H9 (cell line): Measurements from ENCODE around the gene DCLRE1B. TPM values are rescaled to one million over a fixed set of nuclear protein-coding genes. Genes with fewer than 3 reads are reported as not detected.

ENCODE experiments used
- DNase-seq: peaks from one replicate; pipeline ENCODE4 v3.0.0-alpha.2; 2017
- H2AFZ ChIP-seq: one replicate; pipeline ENCODE4 v1.6.1; 2013; ENCODE audit warnings: mild to moderate bottlenecking, low read length, control low read depth, moderate library complexity
- H2AK5ac ChIP-seq: 2 replicates; pipeline ENCODE4 v1.6.1; 2013; ENCODE audit warnings: low read length, control low read depth, mixed read lengths; ENCODE audit not compliant: insufficient read length
- H2BK120ac ChIP-seq: one replicate; pipeline ENCODE4 v1.6.1; 2013; ENCODE audit warnings: low read depth, mild to moderate bottlenecking, low read length, control low read depth, inconsistent platforms; ENCODE audit not compliant: poor library complexity, severe bottlenecking
- H2BK12ac ChIP-seq: 2 replicates; pipeline ENCODE4 v1.6.1; 2013; ENCODE audit warnings: low read length, control low read depth, mixed read lengths, low read depth; ENCODE audit not compliant: insufficient read length
- H2BK15ac ChIP-seq: 2 replicates; pipeline ENCODE4 v1.6.1; 2013; ENCODE audit warnings: low read depth, low read length, control low read depth
- H2BK20ac ChIP-seq: one replicate; pipeline ENCODE4 v1.6.1; 2013; ENCODE audit warnings: low read depth, mild to moderate bottlenecking, low read length, control low read depth, inconsistent platforms; ENCODE audit not compliant: poor library complexity, severe bottlenecking
- H2BK5ac ChIP-seq: 2 replicates; pipeline ENCODE4 v1.6.1; 2013; ENCODE audit warnings: low read length, control low read depth, mixed read lengths; ENCODE audit not compliant: insufficient read length
- H3K14ac ChIP-seq: 2 replicates; pipeline ENCODE4 v1.6.1; 2013; ENCODE audit warnings: low read length, control low read depth; ENCODE audit not compliant: insufficient read depth
- H3K18ac ChIP-seq: 2 replicates; pipeline ENCODE4 v1.6.1; 2013; ENCODE audit warnings: low read depth, mild to moderate bottlenecking, mixed read lengths, low read length, control low read depth; ENCODE audit not compliant: insufficient read length
- H3K23ac ChIP-seq: 2 replicates; pipeline ENCODE4 v1.6.1; 2013; ENCODE audit warnings: low read length, control low read depth, mixed read lengths, low read depth; ENCODE audit not compliant: insufficient read length
- H3K23me2 ChIP-seq: 2 replicates; pipeline ENCODE4 v1.6.1; 2013; ENCODE audit warnings: low read depth, mild to moderate bottlenecking, mixed read lengths, low read length, control low read depth; ENCODE audit not compliant: insufficient read length, poor library complexity, severe bottlenecking
- H3K27ac ChIP-seq: 2 replicates; pipeline ENCODE4 v1.5.1; 2013; ENCODE audit warnings: low read length, control low read depth, mixed read lengths, low read depth; ENCODE audit not compliant: insufficient read length
- H3K27me3 ChIP-seq: 2 replicates; pipeline ENCODE4 v1.6.1; 2013; ENCODE audit warnings: low read length, control low read depth, inconsistent platforms; ENCODE audit not compliant: insufficient read depth
- H3K4ac ChIP-seq: 2 replicates; pipeline ENCODE4 v1.6.1; 2013; ENCODE audit warnings: low read depth, mild to moderate bottlenecking, control low read depth, inconsistent platforms, low read length, moderate library complexity
- H3K4me1 ChIP-seq: 2 replicates; pipeline ENCODE4 v1.6.1; 2013; ENCODE audit warnings: low read length, control low read depth, inconsistent platforms; ENCODE audit not compliant: insufficient read depth
- H3K4me2 ChIP-seq: 2 replicates; pipeline ENCODE4 v1.6.1; 2013; ENCODE audit warnings: low read length, control low read depth, mixed read lengths; ENCODE audit not compliant: insufficient read length, insufficient read depth
- H3K56ac ChIP-seq: 2 replicates; pipeline ENCODE4 v1.6.1; 2013; ENCODE audit warnings: low read depth, mild to moderate bottlenecking, mixed read lengths, low read length, control low read depth; ENCODE audit not compliant: insufficient read length
- H3K79me1 ChIP-seq: 2 replicates; pipeline ENCODE4 v1.6.1; 2013; ENCODE audit warnings: low read depth, mild to moderate bottlenecking, moderate library complexity, low read length, control low read depth, inconsistent platforms; ENCODE audit not compliant: insufficient read depth, poor library complexity, severe bottlenecking
- H3K79me2 ChIP-seq: 2 replicates; pipeline ENCODE4 v1.6.1; 2013; ENCODE audit warnings: low read length, control low read depth, inconsistent platforms; ENCODE audit not compliant: insufficient read depth
- H3K9ac ChIP-seq: 2 replicates; pipeline ENCODE4 v1.6.1; 2013; ENCODE audit warnings: low read length, control low read depth, mixed read lengths; ENCODE audit not compliant: insufficient read length; ENCODE audit errors: extremely low read depth
- H3K9me3 ChIP-seq: one replicate; pipeline ENCODE4 v1.6.1; 2013; ENCODE audit warnings: low read depth, low read length, inconsistent platforms; ENCODE audit not compliant: control insufficient read depth
- H3T11ph ChIP-seq: one replicate; pipeline ENCODE4 v1.6.1; 2013; ENCODE audit warnings: mild to moderate bottlenecking, low read length, control low read depth, inconsistent platforms
- H4K20me1 ChIP-seq: one replicate; pipeline ENCODE4 v1.6.1; 2013; ENCODE audit not compliant: control insufficient read depth, insufficient read length, insufficient read depth
- H4K5ac ChIP-seq: 2 replicates; pipeline ENCODE4 v1.6.1; 2013; ENCODE audit warnings: low read depth, mild to moderate bottlenecking, mixed read lengths, low read length, control low read depth; ENCODE audit not compliant: insufficient read length
- H4K8ac ChIP-seq: replicated peaks from 2 replicates; pipeline ENCODE4 v1.6.1; 2013; ENCODE audit warnings: low read length, control low read depth, mixed read lengths, low read depth; ENCODE audit not compliant: insufficient read length
- H4K91ac ChIP-seq: 2 replicates; pipeline ENCODE4 v1.6.1; 2013; ENCODE audit warnings: low read depth, mild to moderate bottlenecking, moderate library complexity, mixed read lengths, low read length, control low read depth; ENCODE audit not compliant: insufficient read length
- H3K27ac Mint-ChIP-seq, 3 experiments: 2 replicates in 2 of 3; 3 replicates in 1 of 3; pipeline ENCODE4 v1.8.0; 2020 to 2021; ENCODE audit warnings: mixed read lengths in 3 of 3, mild to moderate bottlenecking in 1 of 3, moderate library complexity in 1 of 3
- H3K27me3 Mint-ChIP-seq: 2 replicates; pipeline ENCODE4 v1.8.0; 2021; ENCODE audit warnings: low read depth, mild to moderate bottlenecking, moderate library complexity, mixed read lengths
- H3K36me3 Mint-ChIP-seq, 3 experiments: 2 replicates in 2 of 3; 3 replicates in 1 of 3; pipeline ENCODE4 v1.8.0; 2020 to 2021; ENCODE audit warnings: low read depth in 3 of 3, mixed read lengths in 3 of 3; ENCODE audit not compliant: insufficient read depth in 1 of 3
- H3K4me1 Mint-ChIP-seq, 2 experiments: 2 replicates each; pipeline ENCODE4 v1.8.0; 2020; ENCODE audit warnings: mixed read lengths in 2 of 2
- H3K4me3 Mint-ChIP-seq, 2 experiments: 2 replicates in 1 of 2; 3 replicates in 1 of 2; pipeline ENCODE4 v1.8.0; 2020 to 2021; ENCODE audit warnings: mild to moderate bottlenecking in 2 of 2, mixed read lengths in 2 of 2, moderate library complexity in 1 of 2
- H3K9me3 Mint-ChIP-seq, 2 experiments: 2 replicates in 1 of 2; 3 replicates in 1 of 2; pipeline ENCODE4 v1.8.0; 2020; ENCODE audit warnings: mild to moderate bottlenecking in 2 of 2, mixed read lengths in 2 of 2, moderate library complexity in 1 of 2
- CTCF ChIP-seq: fragments of 200-600 bp; sonication (generic); conservative IDR thresholded peaks from 3 replicates; pipeline ENCODE4 v1.8.0; 2021; ENCODE audit warnings: antibody characterized with exemption, mild to moderate bottlenecking
- WGBS: extraction: QIAGEN DNeasy Blood & Tissue Kit; methylation state at CpG from one replicate; pipeline ENCODE4 v1.1.7; 2013; ENCODE audit warnings: missing lambda C conversion rate, low lambda C conversion rate, mixed read lengths; ENCODE audit not compliant: insufficient read length; ENCODE audit errors: extremely low coverage; 5-methylcytosine and 5-hydroxymethylcytosine counted together
- total RNA-seq: library from RNA; stranded (reverse); gene quantifications from 2 replicates; pipeline ENCODE4 v1.2.1, GENCODE V29; 2021

The DCLRE1B gene
- total RNA-seq, 1 experiment from 2014 or later, result 13.4 TPM

- Histone ChIP-seq H3K56ac (no peak overlapping the region), H4K20me1 (no peaks in the 10 kb centered on the region), H3K9ac (no peak overlapping the region), H3K27me3 (no peaks in the 10 kb centered on the region), H2BK5ac (no peak overlapping the region), H2AFZ (no peak overlapping the region), H3K18ac (no peak overlapping the region), H3K4me1 (no peaks in the 10 kb centered on the region), H4K8ac (no peak overlapping the region), H3K79me2 (peaks cover 15% of the 10 kb centered on the region; the same call in 1 of the 2 replicates), H3K9me3 (no peaks in the 10 kb centered on the region), H3K23me2 (no peaks in the 10 kb centered on the region), H3K27ac (no peak overlapping the region), H3K79me1 (no peaks in the 10 kb centered on the region), H2BK15ac (no peak overlapping the region), H4K5ac (no peak overlapping the region), H2AK5ac (no peak overlapping the region), H3T11ph (no peak overlapping the region), H3K4ac (no peak overlapping the region), H2BK12ac (no peak overlapping the region), H3K4me2 (no peak overlapping the region), H3K14ac (no peak overlapping the region), H3K23ac (no peak overlapping the region), H2BK120ac (no peak overlapping the region), H2BK20ac (no peak overlapping the region), H4K91ac (no peak overlapping the region)
- H3K4me3 Mint-ChIP-seq, result no peak overlapping the region
- peak overlapping the region in 1 of 3 experiments; percentile 24; a peak in 1 of 7 replicates for H3K27ac Mint-ChIP-seq
- 100% methylated on average over 1 of the region's 1 CpG for WGBS
- H3K27me3 Mint-ChIP-seq, result no peaks in the 10 kb centered on the region; the same call in 1 of the 2 replicates
- DNase-seq, result no peak
- TF ChIP-seq CTCF, result no peak
- H3K36me3 Mint-ChIP-seq, result peaks cover 12 to 20% (median 14%) of the 10 kb centered on the region in 3 experiments; a peak in 6 of 7 replicates
- H3K9me3 Mint-ChIP-seq, result no peaks in the 10 kb centered on the region; a peak in 1 of 5 replicates
- peaks cover 23 to 24% of the 10 kb centered on the region in 2 experiments for H3K4me1 Mint-ChIP-seq
These were observed 32.0 kb downstream of the DCLRE1B start for GRCh38 chr1:113937146-113937545.
